Stimulated activated CD8-positive, alpha-beta memory T cell treated with anti-CD3 and anti-CD28 coated beads, Interleukin-7, amount 100 ng/mL, for 48 hours (primary cell): ENCODE data around the gene MID1.

Experiments
- DNase-seq, 2 donors: peaks; one replicate each; pipeline ENCODE4 v3.0.0-alpha.2; 2020; ENCODE audit warnings: low read depth in 1 of 2; ENCODE audit errors: extremely low read depth in 1 of 2

MID1 gene

GRCh38 chrX:10450959-10451355 is 169.4 kb downstream of the MID1 start:
- no peak for DNase-seq

- no peak for DNase-seq
These were observed 170.0 kb downstream of the MID1 start for GRCh38 chrX:10450229-10450958.

GRCh38 chrX:10447564-10448214 is 172.7 kb downstream of the MID1 start:
- no peak for DNase-seq

- DNase-seq = no peak
These were observed 176.2 kb downstream of the MID1 start for GRCh38 chrX:10444204-10444603.

GRCh38 chrX:10441464-10441863 is 178.9 kb downstream of the MID1 start:
- DNase-seq = no peak

- DNase-seq = no peak
These were observed 187.0 kb downstream of the MID1 start for GRCh38 chrX:10433296-10433965.

- DNase-seq = no peak
These were observed 190.5 kb downstream of the MID1 start for GRCh38 chrX:10429908-10430307.

GRCh38 chrX:10427249-10427648 is 193.1 kb downstream of the MID1 start:
- no peak for DNase-seq

- DNase-seq = no peak
These were observed 196.7 kb downstream of the MID1 start for GRCh38 chrX:10423716-10424115.

- no peak for DNase-seq
These were observed 200.3 kb downstream of the MID1 start for GRCh38 chrX:10420134-10420533.

GRCh38 chrX:10416424-10416823 is 204.0 kb downstream of the MID1 start:
- DNase-seq = no peak

GRCh38 chrX:10415306-10416001 is 204.9 kb downstream of the MID1 start:
- no peak for DNase-seq

- DNase-seq = no peak
These were observed 205.5 kb downstream of the MID1 start for GRCh38 chrX:10414862-10415261.

GRCh38 chrX:10414156-10414824 is 206.1 kb downstream of the MID1 start:
- DNase-seq = no peak

- no peak for DNase-seq
These were observed 215.9 kb downstream of the MID1 start for GRCh38 chrX:10404436-10404835.

- no peak for DNase-seq
These were observed 219.1 kb downstream of the MID1 start for GRCh38 chrX:10401239-10401638.

- no peak for DNase-seq
These were observed 221.2 kb downstream of the MID1 start for GRCh38 chrX:10399043-10399741.

- DNase-seq = no peak
These were observed 222.2 kb downstream of the MID1 start for GRCh38 chrX:10398215-10398614.

- DNase-seq = no peak
These were observed 223.0 kb downstream of the MID1 start for GRCh38 chrX:10397349-10397748.

- no peak for DNase-seq
These were observed 224.7 kb downstream of the MID1 start for GRCh38 chrX:10395643-10396042.
